ENCODE results near the gene FAM219A. TPM values are rescaled to one million over a fixed set of nuclear protein-coding genes. Genes with fewer than 3 reads are reported as not detected.
A peak's percentile ranks its signal among the peaks of the same experiment; 100 is the strongest.

The FAM219A gene
- total RNA-seq, 1 donor from 2014 or later: 28.8 TPM

GRCh38 chr9:34457266-34458012, 931 bp downstream of the FAM219A start:
- H3K27ac ChIP-seq: peak overlapping the region; percentile 63
- H3K4me3 ChIP-seq: peak overlapping the region; percentile 82
- peak; percentile 7 for ATAC-seq
- intact Hi-C loops (cut with DNase I): no loop called here
- DNase-seq: peak; percentile 77
- no peaks in the 10 kb centered on the region for H3K27me3 ChIP-seq
- no peaks in the 10 kb centered on the region for H3K36me3 ChIP-seq
- no peaks in the 10 kb centered on the region for H3K9me3 ChIP-seq
- peaks cover 14% of the 10 kb centered on the region for H3K4me1 ChIP-seq
- no peak for TF ChIP-seq CTCF (IDR thresholded peaks at IDR 0.05)

- no peak for TF ChIP-seq CTCF (IDR thresholded peaks at IDR 0.05)
- Histone ChIP-seq H3K36me3 (no peaks in the 10 kb centered on the region), H3K27me3 (no peaks in the 10 kb centered on the region), H3K4me1 (peaks cover 14% of the 10 kb centered on the region), H3K9me3 (no peaks in the 10 kb centered on the region), H3K27ac (no peak overlapping the region), H3K4me3 (peak overlapping the region; percentile 82)
- intact Hi-C loops (cut with DNase I): no loop called here
- ATAC-seq (no peak), DNase-seq (no peak)
Measured at GRCh38 chr9:34456746-34457145, 1.6 kb downstream of the FAM219A start.

- ATAC-seq: no peak
- no peaks in the 10 kb centered on the region for H3K9me3 ChIP-seq
- no peak overlapping the region for H3K4me3 ChIP-seq
- no peaks in the 10 kb centered on the region for H3K27me3 ChIP-seq
- no peak for DNase-seq
- H3K36me3 ChIP-seq: no peaks in the 10 kb centered on the region
- no peak overlapping the region for H3K27ac ChIP-seq
- H3K4me1 ChIP-seq: peaks cover 18% of the 10 kb centered on the region
- TF ChIP-seq CTCF (IDR thresholded peaks at IDR 0.05): no peak
- intact Hi-C loops (cut with DNase I): no loop called here
Measured at GRCh38 chr9:34456151-34456550, 2.2 kb downstream of the FAM219A start.

GRCh38 chr9:34454571-34455065, 3.8 kb downstream of the FAM219A start:
- Histone ChIP-seq H3K4me1 (peaks cover 26% of the 10 kb centered on the region), H3K4me3 (no peak overlapping the region), H3K27me3 (no peaks in the 10 kb centered on the region), H3K27ac (no peak overlapping the region), H3K9me3 (no peaks in the 10 kb centered on the region), H3K36me3 (no peaks in the 10 kb centered on the region)
- no peak for ATAC-seq
- intact Hi-C loops (cut with DNase I): no loop called here
- DNase-seq: no peak
- no peak for TF ChIP-seq CTCF (IDR thresholded peaks at IDR 0.05)

GRCh38 chr9:34452568-34452967, 5.8 kb downstream of the FAM219A start:
- no peak overlapping the region for H3K4me3 ChIP-seq
- peaks cover 21% of the 10 kb centered on the region for H3K4me1 ChIP-seq
- no peaks in the 10 kb centered on the region for H3K27me3 ChIP-seq
- H3K36me3 ChIP-seq: no peaks in the 10 kb centered on the region
- TF ChIP-seq CTCF (IDR thresholded peaks at IDR 0.05): no peak
- ATAC-seq (no peak), DNase-seq (no peak)
- no peaks in the 10 kb centered on the region for H3K9me3 ChIP-seq
- H3K27ac ChIP-seq: no peak overlapping the region
- intact Hi-C loops (cut with DNase I): no loop called here
